K562 (cell line): ENCODE results near the gene CDC6. TPM values are rescaled to one million over a fixed set of nuclear protein-coding genes. Genes with fewer than 3 reads are reported as not detected.

Experiments used
- DPF2 ChIP-seq: fragments of 450-650 bp; IDR thresholded peaks from 2 replicates; pipeline ENCODE4 v1.6.1; 2016
- ESRRA ChIP-seq: fragments of 450-650 bp; IDR thresholded peaks from 2 replicates; pipeline ENCODE4 v1.6.1; 2014; ENCODE audit warnings: low read depth, mild to moderate bottlenecking, moderate library complexity, borderline replicate concordance
- LARP7 ChIP-seq: fragments of 450-650 bp; IDR thresholded peaks from 2 replicates; pipeline ENCODE4 v1.6.1; 2016
- MTA3 ChIP-seq: fragments of 450-650 bp; formaldehyde crosslinking; IDR thresholded peaks from 2 replicates; pipeline ENCODE4 v1.6.1; 2017; ENCODE audit warnings: mild to moderate bottlenecking, borderline replicate concordance
- MYNN ChIP-seq, 2 experiments: sonication (generic); formaldehyde crosslinking in 1 of 2; IDR thresholded peaks; 2 replicates each; pipeline versions ENCODE4 v1.5.0 to v1.6.1; 2016 to 2020; ENCODE audit warnings: antibody characterized with exemption in 1 of 2, missing genetic modification reagents in 1 of 2
- NFIX ChIP-seq: fragments of 250-450 bp; sonication (Bioruptor Pico); IDR thresholded peaks from 2 replicates; pipeline ENCODE4 v1.4.0; 2020; ENCODE audit warnings: low read depth, mild to moderate bottlenecking, moderate library complexity
- PHF21A ChIP-seq: fragments of 450-650 bp; IDR thresholded peaks from 2 replicates; pipeline ENCODE4 v1.6.1; 2017; ENCODE audit warnings: low read depth, borderline replicate concordance
- SOX6 ChIP-seq: fragments of 450-650 bp; IDR thresholded peaks from 2 replicates; pipeline ENCODE4 v1.6.1; 2014; ENCODE audit warnings: mild to moderate bottlenecking
- SP1 ChIP-seq: sonication (generic); formaldehyde crosslinking; IDR thresholded peaks from 2 replicates; pipeline ENCODE4 v1.8.1; 2022; ENCODE audit warnings: mild to moderate bottlenecking, missing genetic modification reagents
- TOE1 ChIP-seq, 2 experiments: fragments of 450-650 bp in 1 of 2; sonication (generic) in 1 of 2; formaldehyde crosslinking in 1 of 2; IDR thresholded peaks; 2 replicates each; pipeline versions ENCODE4 v1.7.1 to v1.8.0; 2016 to 2022; ENCODE audit warnings: borderline replicate concordance in 2 of 2, mild to moderate bottlenecking in 2 of 2, antibody characterized with exemption in 1 of 2, inconsistent platforms in 1 of 2, low read depth in 1 of 2, missing genetic modification reagents in 1 of 2, moderate library complexity in 1 of 2
- ZNF121 ChIP-seq: sonication (generic); formaldehyde crosslinking; conservative IDR thresholded peaks from 2 replicates; pipeline ENCODE4 v1.8.0; 2022; ENCODE audit warnings: missing genetic modification reagents
- ZNF134 ChIP-seq: fragments of 250-450 bp; sonication (Bioruptor Pico); conservative IDR thresholded peaks from 2 replicates; pipeline ENCODE4 v1.4.0; 2020
- polyA plus RNA-seq, 8 experiments: library from polyadenylated mRNA; depleted of rRNA in 4 of 8; stranded (reverse) in 5 of 8; unstranded in 3 of 8; fragments of >200 nt; fragmentation: Nextera tagmentation in 2 of 8; fragmentation: Illumina TruSeq in 1 of 8; extraction: Ambion mirVana in 2 of 8; extraction: Trizol in 1 of 8; gene quantifications; 2 replicates each; pipeline versions ENCODE4 v1.2.1 to v1.2.3, GENCODE V29; 2011 to 2014; ENCODE audit warnings: inconsistent platforms in 1 of 8, missing spikeins in 1 of 8
- total RNA-seq, 7 experiments: library from RNA; depleted of rRNA in 6 of 7; stranded (reverse); fragments of >200 nt in 6 of 7; fragmentation: Illumina TruSeq in 2 of 7; extraction: Trizol in 2 of 7; gene quantifications; 2 replicates each; pipeline versions ENCODE4 v1.2.1 to v1.2.3, GENCODE V29; 2011 to 2021; ENCODE audit warnings: low replicate concordance in 1 of 7
- TF ChIP-seq, protein P1 (sequence below): fragments of 200-800 bp; sonication (Bioruptor generic); IDR thresholded peaks from 2 replicates; pipeline ENCODE4 v1.6.1; 2017; ENCODE audit warnings: missing genetic modification characterization, missing compliant biosample characterization
- TF ChIP-seq, protein P2 (sequence below), 2 experiments: fragments of 450-650 bp in 1 of 2; sonication (generic) in 1 of 2; formaldehyde crosslinking; conservative IDR thresholded peaks; 2 replicates each; pipeline versions ENCODE4 v1.4.0 to v1.8.1; 2020 to 2022; ENCODE audit warnings: mild to moderate bottlenecking in 1 of 2, missing genetic modification reagents in 1 of 2
- TF ChIP-seq, protein P3 (sequence below), 3 experiments: IDR thresholded peaks in 2 of 3; conservative IDR thresholded peaks in 1 of 3; 2 replicates each; pipeline ENCODE4 v1.5.1; 2011 to 2012; ENCODE audit warnings: low read length in 3 of 3, mild to moderate bottlenecking in 3 of 3, control low read depth in 2 of 3, improper control_type of control experiment in 1 of 3, inconsistent platforms in 1 of 3, low read depth in 1 of 3, mixed read lengths in 1 of 3, moderate library complexity in 1 of 3; ENCODE audit not compliant: insufficient read depth in 2 of 3
- TF ChIP-seq, protein P4 (sequence below): sonication (generic); formaldehyde crosslinking; IDR thresholded peaks from 2 replicates; pipeline ENCODE4 v1.8.0; 2022; ENCODE audit warnings: missing genetic modification reagents, mild to moderate bottlenecking, moderate library complexity, borderline replicate concordance
- TF ChIP-seq, protein P5 (sequence below): fragments of 450-650 bp; IDR thresholded peaks from 2 replicates; pipeline ENCODE4 v1.6.1; 2016

CDC6 gene
- total and polyA plus RNA-seq, 9 of the 15 experiments (the other 6 are each of a cell fraction or from before 2014, with no cell fraction given): 29.6 to 141 (median 106) TPM

DNA sequence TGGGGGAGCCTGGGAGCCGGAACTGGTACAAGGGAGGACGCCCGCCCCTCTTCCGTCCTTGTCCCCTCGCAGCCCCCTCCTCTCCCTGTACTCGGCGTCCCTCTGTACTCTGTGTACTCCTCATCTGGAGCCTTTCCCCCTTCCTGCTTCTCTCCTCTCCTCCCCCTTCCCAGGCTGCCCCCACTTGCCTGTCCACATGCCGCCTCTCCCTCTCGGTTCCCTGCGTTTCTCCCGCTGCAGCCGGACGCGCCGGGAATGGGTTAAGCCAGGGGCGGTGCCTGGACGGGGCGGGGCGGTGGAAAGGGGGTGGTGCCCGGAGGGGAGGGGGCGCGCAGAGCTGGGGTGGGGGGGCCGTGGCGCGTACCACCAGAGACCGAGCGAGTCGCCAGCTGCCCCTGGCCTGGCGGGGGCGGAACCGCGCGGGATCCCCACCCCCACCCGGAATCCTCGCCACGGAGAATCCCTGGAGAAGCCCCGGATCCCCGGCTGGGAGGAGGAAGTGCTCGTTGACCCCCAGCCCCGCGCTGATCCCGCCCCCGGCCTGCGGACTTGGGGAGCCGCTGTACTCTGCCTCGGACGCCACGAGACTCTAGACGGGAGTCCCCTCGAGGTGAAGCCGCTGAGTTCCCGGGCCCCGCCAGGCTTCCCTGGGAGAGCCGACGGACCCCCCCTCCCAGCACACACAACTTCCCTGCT, 54.3 kb downstream of the CDC6 start (continued):
- TF ChIP-seq PHF21A (no peak), SP1 (CRISPR knock-in tag) (no peak), DPF2 (0 out of 2 replicates have a peak, but pooled peaks have one; percentile 39), SOX6 (no peak), ZNF134 (CRISPR knock-in tag) (no peak), ESRRA (no peak), TOE1 (IDR thresholded peaks at IDR 0.05; ENCODE audit: borderline replicate concordance) (peak; percentile 62), TOE1 (CRISPR knock-in tag; IDR thresholded peaks at IDR 0.05; ENCODE audit: borderline replicate concordance, low read depth) (no peak), LARP7 (no peak), NFIX (CRISPR knock-in tag) (no peak), MTA3 (no peak), ZNF121 (CRISPR knock-in tag) (no peak), MYNN (IDR thresholded peaks at IDR 0.05) (no peak), MYNN (CRISPR knock-in tag; IDR thresholded peaks at IDR 0.05) (no peak)
- TF ChIP-seq, protein P1, sequence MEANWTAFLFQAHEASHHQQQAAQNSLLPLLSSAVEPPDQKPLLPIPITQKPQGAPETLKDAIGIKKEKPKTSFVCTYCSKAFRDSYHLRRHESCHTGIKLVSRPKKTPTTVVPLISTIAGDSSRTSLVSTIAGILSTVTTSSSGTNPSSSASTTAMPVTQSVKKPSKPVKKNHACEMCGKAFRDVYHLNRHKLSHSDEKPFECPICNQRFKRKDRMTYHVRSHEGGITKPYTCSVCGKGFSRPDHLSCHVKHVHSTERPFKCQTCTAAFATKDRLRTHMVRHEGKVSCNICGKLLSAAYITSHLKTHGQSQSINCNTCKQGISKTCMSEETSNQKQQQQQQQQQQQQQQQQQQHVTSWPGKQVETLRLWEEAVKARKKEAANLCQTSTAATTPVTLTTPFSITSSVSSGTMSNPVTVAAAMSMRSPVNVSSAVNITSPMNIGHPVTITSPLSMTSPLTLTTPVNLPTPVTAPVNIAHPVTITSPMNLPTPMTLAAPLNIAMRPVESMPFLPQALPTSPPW (CRISPR knock-in tag): peak; percentile 72; the same call in 1 of the 2 replicates
- TF ChIP-seq, protein P2, sequence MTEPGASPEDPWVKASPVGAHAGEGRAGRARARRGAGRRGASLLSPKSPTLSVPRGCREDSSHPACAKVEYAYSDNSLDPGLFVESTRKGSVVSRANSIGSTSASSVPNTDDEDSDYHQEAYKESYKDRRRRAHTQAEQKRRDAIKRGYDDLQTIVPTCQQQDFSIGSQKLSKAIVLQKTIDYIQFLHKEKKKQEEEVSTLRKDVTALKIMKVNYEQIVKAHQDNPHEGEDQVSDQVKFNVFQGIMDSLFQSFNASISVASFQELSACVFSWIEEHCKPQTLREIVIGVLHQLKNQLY (CRISPR knock-in tag; conservative IDR thresholded peaks at IDR 0.05): no peak
- TF ChIP-seq, protein P3, sequence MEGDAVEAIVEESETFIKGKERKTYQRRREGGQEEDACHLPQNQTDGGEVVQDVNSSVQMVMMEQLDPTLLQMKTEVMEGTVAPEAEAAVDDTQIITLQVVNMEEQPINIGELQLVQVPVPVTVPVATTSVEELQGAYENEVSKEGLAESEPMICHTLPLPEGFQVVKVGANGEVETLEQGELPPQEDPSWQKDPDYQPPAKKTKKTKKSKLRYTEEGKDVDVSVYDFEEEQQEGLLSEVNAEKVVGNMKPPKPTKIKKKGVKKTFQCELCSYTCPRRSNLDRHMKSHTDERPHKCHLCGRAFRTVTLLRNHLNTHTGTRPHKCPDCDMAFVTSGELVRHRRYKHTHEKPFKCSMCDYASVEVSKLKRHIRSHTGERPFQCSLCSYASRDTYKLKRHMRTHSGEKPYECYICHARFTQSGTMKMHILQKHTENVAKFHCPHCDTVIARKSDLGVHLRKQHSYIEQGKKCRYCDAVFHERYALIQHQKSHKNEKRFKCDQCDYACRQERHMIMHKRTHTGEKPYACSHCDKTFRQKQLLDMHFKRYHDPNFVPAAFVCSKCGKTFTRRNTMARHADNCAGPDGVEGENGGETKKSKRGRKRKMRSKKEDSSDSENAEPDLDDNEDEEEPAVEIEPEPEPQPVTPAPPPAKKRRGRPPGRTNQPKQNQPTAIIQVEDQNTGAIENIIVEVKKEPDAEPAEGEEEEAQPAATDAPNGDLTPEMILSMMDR (IDR thresholded peaks at IDR 0.05 in 2 of 3, conservative IDR thresholded peaks at IDR 0.05 in 1 of 3; ENCODE audit: insufficient read depth in 2 of 3, low read depth in 1 of 3, low read length in 3 of 3): no peak
- TF ChIP-seq, protein P4, sequence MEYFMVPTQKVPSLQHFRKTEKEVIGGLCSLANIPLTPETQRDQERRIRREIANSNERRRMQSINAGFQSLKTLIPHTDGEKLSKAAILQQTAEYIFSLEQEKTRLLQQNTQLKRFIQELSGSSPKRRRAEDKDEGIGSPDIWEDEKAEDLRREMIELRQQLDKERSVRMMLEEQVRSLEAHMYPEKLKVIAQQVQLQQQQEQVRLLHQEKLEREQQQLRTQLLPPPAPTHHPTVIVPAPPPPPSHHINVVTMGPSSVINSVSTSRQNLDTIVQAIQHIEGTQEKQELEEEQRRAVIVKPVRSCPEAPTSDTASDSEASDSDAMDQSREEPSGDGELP (CRISPR knock-in tag): no peak
- TF ChIP-seq, protein P5, sequence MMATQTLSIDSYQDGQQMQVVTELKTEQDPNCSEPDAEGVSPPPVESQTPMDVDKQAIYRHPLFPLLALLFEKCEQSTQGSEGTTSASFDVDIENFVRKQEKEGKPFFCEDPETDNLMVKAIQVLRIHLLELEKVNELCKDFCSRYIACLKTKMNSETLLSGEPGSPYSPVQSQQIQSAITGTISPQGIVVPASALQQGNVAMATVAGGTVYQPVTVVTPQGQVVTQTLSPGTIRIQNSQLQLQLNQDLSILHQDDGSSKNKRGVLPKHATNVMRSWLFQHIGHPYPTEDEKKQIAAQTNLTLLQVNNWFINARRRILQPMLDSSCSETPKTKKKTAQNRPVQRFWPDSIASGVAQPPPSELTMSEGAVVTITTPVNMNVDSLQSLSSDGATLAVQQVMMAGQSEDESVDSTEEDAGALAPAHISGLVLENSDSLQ: no peak
